ENCODE data around the gene PCNX1. TPM values are rescaled to one million over a fixed set of nuclear protein-coding genes. Genes with fewer than 3 reads are reported as not detected.

Gene PCNX1
- total and polyA plus RNA-seq, 12 donors, result 4.5 to 66.6 (median 47.7) TPM

- ATAC-seq, result peak in 6 of 8 donors; percentile 46 to 66 (median 62)
Measured at GRCh38 chr14:70955543-70956480, 48.6 kb downstream of the PCNX1 start.

GRCh38 chr14:70956511-70956910 is 49.3 kb downstream of the PCNX1 start:
- ATAC-seq, result no peak
- no peak for TF ChIP-seq CTCF (IDR thresholded peaks at IDR 0.05)
- WGBS, 2 donors, result 64 to 75% methylated on average over 3 of the region's 3 CpGs
- Histone ChIP-seq H3K4me1 (peaks cover 0 to 52% (median 39%) of the 10 kb centered on the region in 9 donors), H3K9me3 (no peaks in the 10 kb centered on the region), H3K27ac (no peak overlapping the region), H3K36me3 (peaks cover 0 to 26% (median 0%) of the 10 kb centered on the region in 9 donors), H3K27me3 (no peaks in the 10 kb centered on the region), H3K4me3 (no peak overlapping the region)
- no peak for DNase-seq
- intact Hi-C loops (cut with DNase I), result loop anchor here in 7 of 10 donors (2.0 to 10.0 kb wide), 4 partner anchors 49 to 139 kb away; partner anchors contain the start of gene PCNX1 (in 6 of the 7)

More at GRCh38 chr14:70955543-70956480, 48.6 kb downstream of the PCNX1 start:
- 87 to 92% methylated on average over 5 of the region's 5 CpGs for WGBS, 2 donors
- H3K27ac ChIP-seq, result no peak overlapping the region
- no peak for DNase-seq
- H3K27me3 ChIP-seq, result no peaks in the 10 kb centered on the region
- intact Hi-C loops (cut with DNase I), result loop anchor here in 7 of 10 donors (2.0 to 10.0 kb wide), 4 partner anchors 49 to 139 kb away; partner anchors contain the start of gene PCNX1 (in 6 of the 7)
- H3K36me3 ChIP-seq, result peaks cover 0 to 33% (median 0%) of the 10 kb centered on the region in 9 donors
- H3K9me3 ChIP-seq, result peaks cover 0 to 5% (median 0%) of the 10 kb centered on the region in 11 donors
- H3K4me1 ChIP-seq, result peaks cover 0 to 52% (median 39%) of the 10 kb centered on the region in 9 donors
- TF ChIP-seq CTCF (IDR thresholded peaks at IDR 0.05), result peak in 8 of 9 donors; percentile 19 to 72 (median 56)
- H3K4me3 ChIP-seq, result no peak overlapping the region

- Histone ChIP-seq H3K4me1 (peaks cover 0 to 42% (median 30%) of the 10 kb centered on the region in 9 donors), H3K27ac (no peak overlapping the region), H3K36me3 (peaks cover 0 to 30% (median 1%) of the 10 kb centered on the region in 9 donors), H3K9me3 (no peaks in the 10 kb centered on the region), H3K27me3 (no peaks in the 10 kb centered on the region), H3K4me3 (no peak overlapping the region)
- DNase-seq, result no peak
- 95 to 98% methylated on average over 2 of the region's 2 CpGs for WGBS, 2 donors
- ATAC-seq, result no peak
- no peak for TF ChIP-seq CTCF (IDR thresholded peaks at IDR 0.05)
- intact Hi-C loops (cut with DNase I), result loop anchor here in 7 of 10 donors (2.0 to 10.0 kb wide), 4 partner anchors 50 to 140 kb away; partner anchors contain the start of gene PCNX1 (in 6 of the 7)
Measured at GRCh38 chr14:70957710-70958109, 50.5 kb downstream of the PCNX1 start.

GRCh38 chr14:70962935-70963334 is 55.7 kb downstream of the PCNX1 start:
- intact Hi-C loops (cut with DNase I), result no loop called here
- H3K27me3 ChIP-seq, result no peaks in the 10 kb centered on the region
- TF ChIP-seq CTCF (IDR thresholded peaks at IDR 0.05), result no peak

More at GRCh38 chr14:70962935-70963334, 55.7 kb downstream of the PCNX1 start:
- Histone ChIP-seq H3K4me3 (no peak overlapping the region), H3K27ac (no peak overlapping the region), H3K36me3 (peaks cover 0 to 62% (median 10%) of the 10 kb centered on the region in 9 donors), H3K9me3 (no peaks in the 10 kb centered on the region), H3K4me1 (peaks cover 0 to 17% (median 8%) of the 10 kb centered on the region in 9 donors)
- WGBS, 2 donors, result 82 to 91% methylated on average over 2 of the region's 2 CpGs
- ATAC-seq, result no peak
- no peak for DNase-seq
